Fibroblast of villous mesenchyme (primary cell): ENCODE data around the gene ZNF609. TPM values are rescaled to one million over a fixed set of nuclear protein-coding genes. Genes with fewer than 3 reads are reported as not detected.

Experiments
- DNase-seq: peaks from one replicate; pipeline ENCODE4 v3.0.0-alpha.2; 2010; ENCODE audit warnings: low read depth
- H3K4me3 ChIP-seq: 2 replicates; pipeline ENCODE4 v1.5.1; 2011; ENCODE audit warnings: low read depth, mild to moderate bottlenecking, low read length
- CTCF ChIP-seq: IDR thresholded peaks from 2 replicates; pipeline ENCODE4 v1.5.1; 2012; ENCODE audit warnings: low read depth, mild to moderate bottlenecking, low read length; ENCODE audit not compliant: insufficient read depth
- total RNA-seq: library from RNA; depleted of rRNA; stranded (reverse); fragments of >200 nt; gene quantifications from 2 replicates; pipeline ENCODE4 v1.2.3, GENCODE V29; 2012

Gene ZNF609
- total RNA-seq, 1 donor = 22.5 TPM

GRCh38 chr15:64691896-64692565 is 231.7 kb downstream of the ZNF609 start:
- TF ChIP-seq CTCF = no peak
- no peak overlapping the region for H3K4me3 ChIP-seq
- DNase-seq = no peak

GRCh38 chr15:64693134-64693533 is 232.8 kb downstream of the ZNF609 start:
- DNase-seq = peak; percentile 83
- TF ChIP-seq CTCF = no peak
- no peak overlapping the region for H3K4me3 ChIP-seq

GRCh38 chr15:64694816-64695215 is 234.4 kb downstream of the ZNF609 start:
- H3K4me3 ChIP-seq = no peak overlapping the region
- no peak for DNase-seq
- no peak for TF ChIP-seq CTCF

DNA sequence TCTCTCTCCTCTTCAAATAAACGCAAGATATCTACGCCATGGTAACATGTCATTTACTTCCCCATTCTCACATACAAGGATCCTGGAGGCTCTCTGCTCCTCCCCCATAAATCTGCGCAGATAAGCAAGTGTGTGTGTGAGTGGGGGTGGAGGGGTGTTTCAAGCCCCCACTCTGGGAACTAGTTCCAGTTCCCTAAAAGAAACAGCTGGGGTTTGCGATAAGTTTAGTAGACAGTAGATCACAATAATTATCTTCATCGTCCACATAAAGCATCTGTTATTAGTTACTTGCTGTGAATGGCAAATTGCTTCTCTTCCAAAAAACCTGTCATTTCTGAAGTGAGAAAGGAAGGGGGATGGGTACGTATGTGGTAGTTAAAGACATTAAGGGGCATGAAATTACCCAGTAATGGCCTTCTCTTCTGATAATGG is 235.2 kb downstream of the ZNF609 start:
- no peak for TF ChIP-seq CTCF
- DNase-seq = no peak
- no peak overlapping the region for H3K4me3 ChIP-seq

GRCh38 chr15:64696481-64696880 is 236.1 kb downstream of the ZNF609 start:
- no peak overlapping the region for H3K4me3 ChIP-seq
- no peak for DNase-seq
- TF ChIP-seq CTCF = no peak

DNA sequence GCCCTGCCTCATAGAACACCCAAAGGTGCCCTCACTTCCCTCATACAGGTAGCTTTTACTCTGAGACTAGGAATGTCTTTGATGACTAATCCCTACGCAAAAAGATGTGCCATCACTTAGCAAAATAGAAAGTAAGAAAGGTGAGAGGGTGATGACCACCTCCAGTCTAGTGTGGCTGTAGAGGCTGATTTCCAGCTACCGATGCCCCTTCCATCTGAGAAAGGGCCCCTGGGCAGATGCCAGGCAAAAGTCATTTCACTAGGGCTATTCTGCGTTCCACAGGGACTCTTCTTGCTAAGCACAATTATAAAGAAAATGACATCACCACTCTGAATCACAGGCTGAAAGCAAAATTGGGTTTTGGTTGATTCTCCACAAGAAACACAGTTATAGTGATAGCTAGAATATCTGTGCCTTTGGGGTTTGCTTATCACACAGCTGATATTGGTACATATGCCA is 237.6 kb downstream of the ZNF609 start:
- no peak for DNase-seq
- H3K4me3 ChIP-seq = no peak overlapping the region
- TF ChIP-seq CTCF = no peak

- no peak for TF ChIP-seq CTCF
- no peak overlapping the region for H3K4me3 ChIP-seq
- no peak for DNase-seq
Measured at GRCh38 chr15:64698823-64699222, 238.4 kb downstream of the ZNF609 start.
